H9 (cell line): ENCODE measurements around the gene MGST2. TPM values are rescaled to one million over a fixed set of nuclear protein-coding genes. Genes with fewer than 3 reads are reported as not detected.

Experiments used
- DNase-seq: peaks from one replicate; pipeline ENCODE4 v3.0.0-alpha.2; 2017
- H2AFZ ChIP-seq: one replicate; pipeline ENCODE4 v1.6.1; 2013; ENCODE audit warnings: mild to moderate bottlenecking, low read length, control low read depth, moderate library complexity
- H2AK5ac ChIP-seq: 2 replicates; pipeline ENCODE4 v1.6.1; 2013; ENCODE audit warnings: low read length, control low read depth, mixed read lengths; ENCODE audit not compliant: insufficient read length
- H2BK120ac ChIP-seq: one replicate; pipeline ENCODE4 v1.6.1; 2013; ENCODE audit warnings: low read depth, mild to moderate bottlenecking, low read length, control low read depth, inconsistent platforms; ENCODE audit not compliant: poor library complexity, severe bottlenecking
- H2BK12ac ChIP-seq: 2 replicates; pipeline ENCODE4 v1.6.1; 2013; ENCODE audit warnings: low read length, control low read depth, mixed read lengths, low read depth; ENCODE audit not compliant: insufficient read length
- H2BK15ac ChIP-seq: 2 replicates; pipeline ENCODE4 v1.6.1; 2013; ENCODE audit warnings: low read depth, low read length, control low read depth
- H2BK20ac ChIP-seq: one replicate; pipeline ENCODE4 v1.6.1; 2013; ENCODE audit warnings: low read depth, mild to moderate bottlenecking, low read length, control low read depth, inconsistent platforms; ENCODE audit not compliant: poor library complexity, severe bottlenecking
- H2BK5ac ChIP-seq: 2 replicates; pipeline ENCODE4 v1.6.1; 2013; ENCODE audit warnings: low read length, control low read depth, mixed read lengths; ENCODE audit not compliant: insufficient read length
- H3K14ac ChIP-seq: 2 replicates; pipeline ENCODE4 v1.6.1; 2013; ENCODE audit warnings: low read length, control low read depth; ENCODE audit not compliant: insufficient read depth
- H3K18ac ChIP-seq: 2 replicates; pipeline ENCODE4 v1.6.1; 2013; ENCODE audit warnings: low read depth, mild to moderate bottlenecking, mixed read lengths, low read length, control low read depth; ENCODE audit not compliant: insufficient read length
- H3K23ac ChIP-seq: 2 replicates; pipeline ENCODE4 v1.6.1; 2013; ENCODE audit warnings: low read length, control low read depth, mixed read lengths, low read depth; ENCODE audit not compliant: insufficient read length
- H3K23me2 ChIP-seq: 2 replicates; pipeline ENCODE4 v1.6.1; 2013; ENCODE audit warnings: low read depth, mild to moderate bottlenecking, mixed read lengths, low read length, control low read depth; ENCODE audit not compliant: insufficient read length, poor library complexity, severe bottlenecking
- H3K27ac ChIP-seq: 2 replicates; pipeline ENCODE4 v1.5.1; 2013; ENCODE audit warnings: low read length, control low read depth, mixed read lengths, low read depth; ENCODE audit not compliant: insufficient read length
- H3K27me3 ChIP-seq: 2 replicates; pipeline ENCODE4 v1.6.1; 2013; ENCODE audit warnings: low read length, control low read depth, inconsistent platforms; ENCODE audit not compliant: insufficient read depth
- H3K4ac ChIP-seq: 2 replicates; pipeline ENCODE4 v1.6.1; 2013; ENCODE audit warnings: low read depth, mild to moderate bottlenecking, control low read depth, inconsistent platforms, low read length, moderate library complexity
- H3K4me1 ChIP-seq: 2 replicates; pipeline ENCODE4 v1.6.1; 2013; ENCODE audit warnings: low read length, control low read depth, inconsistent platforms; ENCODE audit not compliant: insufficient read depth
- H3K4me2 ChIP-seq: 2 replicates; pipeline ENCODE4 v1.6.1; 2013; ENCODE audit warnings: low read length, control low read depth, mixed read lengths; ENCODE audit not compliant: insufficient read length, insufficient read depth
- H3K56ac ChIP-seq: 2 replicates; pipeline ENCODE4 v1.6.1; 2013; ENCODE audit warnings: low read depth, mild to moderate bottlenecking, mixed read lengths, low read length, control low read depth; ENCODE audit not compliant: insufficient read length
- H3K79me1 ChIP-seq: 2 replicates; pipeline ENCODE4 v1.6.1; 2013; ENCODE audit warnings: low read depth, mild to moderate bottlenecking, moderate library complexity, low read length, control low read depth, inconsistent platforms; ENCODE audit not compliant: insufficient read depth, poor library complexity, severe bottlenecking
- H3K79me2 ChIP-seq: 2 replicates; pipeline ENCODE4 v1.6.1; 2013; ENCODE audit warnings: low read length, control low read depth, inconsistent platforms; ENCODE audit not compliant: insufficient read depth
- H3K9ac ChIP-seq: 2 replicates; pipeline ENCODE4 v1.6.1; 2013; ENCODE audit warnings: low read length, control low read depth, mixed read lengths; ENCODE audit not compliant: insufficient read length; ENCODE audit errors: extremely low read depth
- H3K9me3 ChIP-seq: one replicate; pipeline ENCODE4 v1.6.1; 2013; ENCODE audit warnings: low read depth, low read length, inconsistent platforms; ENCODE audit not compliant: control insufficient read depth
- H3T11ph ChIP-seq: one replicate; pipeline ENCODE4 v1.6.1; 2013; ENCODE audit warnings: mild to moderate bottlenecking, low read length, control low read depth, inconsistent platforms
- H4K20me1 ChIP-seq: one replicate; pipeline ENCODE4 v1.6.1; 2013; ENCODE audit not compliant: control insufficient read depth, insufficient read length, insufficient read depth
- H4K5ac ChIP-seq: 2 replicates; pipeline ENCODE4 v1.6.1; 2013; ENCODE audit warnings: low read depth, mild to moderate bottlenecking, mixed read lengths, low read length, control low read depth; ENCODE audit not compliant: insufficient read length
- H4K8ac ChIP-seq: replicated peaks from 2 replicates; pipeline ENCODE4 v1.6.1; 2013; ENCODE audit warnings: low read length, control low read depth, mixed read lengths, low read depth; ENCODE audit not compliant: insufficient read length
- H4K91ac ChIP-seq: 2 replicates; pipeline ENCODE4 v1.6.1; 2013; ENCODE audit warnings: low read depth, mild to moderate bottlenecking, moderate library complexity, mixed read lengths, low read length, control low read depth; ENCODE audit not compliant: insufficient read length
- H3K27ac Mint-ChIP-seq, 3 experiments: 2 replicates in 2 of 3; 3 replicates in 1 of 3; pipeline ENCODE4 v1.8.0; 2020 to 2021; ENCODE audit warnings: mixed read lengths in 3 of 3, mild to moderate bottlenecking in 1 of 3, moderate library complexity in 1 of 3
- H3K27me3 Mint-ChIP-seq: 2 replicates; pipeline ENCODE4 v1.8.0; 2021; ENCODE audit warnings: low read depth, mild to moderate bottlenecking, moderate library complexity, mixed read lengths
- H3K36me3 Mint-ChIP-seq, 3 experiments: 2 replicates in 2 of 3; 3 replicates in 1 of 3; pipeline ENCODE4 v1.8.0; 2020 to 2021; ENCODE audit warnings: low read depth in 3 of 3, mixed read lengths in 3 of 3; ENCODE audit not compliant: insufficient read depth in 1 of 3
- H3K4me1 Mint-ChIP-seq, 2 experiments: 2 replicates each; pipeline ENCODE4 v1.8.0; 2020; ENCODE audit warnings: mixed read lengths in 2 of 2
- H3K4me3 Mint-ChIP-seq, 2 experiments: 2 replicates in 1 of 2; 3 replicates in 1 of 2; pipeline ENCODE4 v1.8.0; 2020 to 2021; ENCODE audit warnings: mild to moderate bottlenecking in 2 of 2, mixed read lengths in 2 of 2, moderate library complexity in 1 of 2
- H3K9me3 Mint-ChIP-seq, 2 experiments: 2 replicates in 1 of 2; 3 replicates in 1 of 2; pipeline ENCODE4 v1.8.0; 2020; ENCODE audit warnings: mild to moderate bottlenecking in 2 of 2, mixed read lengths in 2 of 2, moderate library complexity in 1 of 2
- CTCF ChIP-seq: fragments of 200-600 bp; sonication (generic); conservative IDR thresholded peaks from 3 replicates; pipeline ENCODE4 v1.8.0; 2021; ENCODE audit warnings: antibody characterized with exemption, mild to moderate bottlenecking
- WGBS: extraction: QIAGEN DNeasy Blood & Tissue Kit; methylation state at CpG from one replicate; pipeline ENCODE4 v1.1.7; 2013; ENCODE audit warnings: missing lambda C conversion rate, low lambda C conversion rate, mixed read lengths; ENCODE audit not compliant: insufficient read length; ENCODE audit errors: extremely low coverage; 5-methylcytosine and 5-hydroxymethylcytosine counted together
- total RNA-seq: library from RNA; stranded (reverse); gene quantifications from 2 replicates; pipeline ENCODE4 v1.2.1, GENCODE V29; 2021

The MGST2 gene
- total RNA-seq, 1 experiment from 2014 or later, result 6.4 TPM

- Histone ChIP-seq H2BK20ac (no peak overlapping the region), H3K56ac (no peak overlapping the region), H2AFZ (no peak overlapping the region), H2BK12ac (no peak overlapping the region), H3K4me2 (no peak overlapping the region), H2BK15ac (no peak overlapping the region), H2BK120ac (no peak overlapping the region), H3K27ac (no peak overlapping the region), H3K27me3 (no peaks in the 10 kb centered on the region), H3K9me3 (no peaks in the 10 kb centered on the region), H2AK5ac (no peak overlapping the region), H2BK5ac (no peak overlapping the region), H4K91ac (no peak overlapping the region), H3K79me2 (no peaks in the 10 kb centered on the region), H4K5ac (no peak overlapping the region), H3K79me1 (no peaks in the 10 kb centered on the region), H3K9ac (no peak overlapping the region), H3K23ac (no peak overlapping the region), H3K23me2 (no peaks in the 10 kb centered on the region), H4K20me1 (no peaks in the 10 kb centered on the region), H3K4me1 (no peaks in the 10 kb centered on the region; the same call in 1 of the 2 replicates), H3K18ac (no peak overlapping the region), H3T11ph (no peak overlapping the region), H3K4ac (no peak overlapping the region), H3K14ac (no peak overlapping the region), H4K8ac (no peak overlapping the region)
- Mint-ChIP-seq H3K9me3 (no peaks in the 10 kb centered on the region), H3K27ac (no peak overlapping the region), H3K36me3 (peaks cover 3 to 8% (median 5%) of the 10 kb centered on the region in 3 experiments; a peak in 2 of 7 replicates), H3K4me1 (peaks cover 9 to 16% of the 10 kb centered on the region in 2 experiments), H3K27me3 (no peaks in the 10 kb centered on the region), H3K4me3 (no peak overlapping the region)
- TF ChIP-seq CTCF, result no peak
- no peak for DNase-seq
- no CpG with 5 or more reads among the region's 10 CpGs for WGBS
Observed at GRCh38 chr4:139674875-139675550, 9.4 kb downstream of the MGST2 start.
